Smooth muscle cell (in vitro differentiated cells): Measurements from ENCODE around the gene WLS. TPM values are rescaled to one million over a fixed set of nuclear protein-coding genes. Genes with fewer than 3 reads are reported as not detected.

Source experiments
- DNase-seq: peaks from one replicate; lab custom pipeline; 2025; ENCODE audit not compliant: unreplicated experiment; lab: John Stamatoyannopoulos, UW
- H2AFZ ChIP-seq: fragments of 200-600 bp; sonication (generic); 2 replicates; pipeline ENCODE4 v1.6.0; 2016; ENCODE audit warnings: antibody characterized with exemption, low read depth, mild to moderate bottlenecking
- H3F3A ChIP-seq: fragments of 200-600 bp; sonication (generic); 2 replicates; pipeline ENCODE4 v1.6.0; 2017; ENCODE audit warnings: antibody characterized with exemption, low read depth
- H3K27ac ChIP-seq: fragments of 200-600 bp; sonication (generic); 2 replicates; pipeline ENCODE4 v1.5.1; 2016; ENCODE audit warnings: low read depth, mild to moderate bottlenecking
- H3K27me3 ChIP-seq: fragments of 200-600 bp; sonication (generic); 2 replicates; pipeline ENCODE4 v1.6.1; 2016; ENCODE audit warnings: low read depth, mild to moderate bottlenecking
- H3K36me3 ChIP-seq: fragments of 200-600 bp; sonication (generic); 2 replicates; pipeline ENCODE4 v1.5.1; 2016; ENCODE audit warnings: low read depth
- H3K4me1 ChIP-seq: fragments of 200-600 bp; sonication (generic); 2 replicates; pipeline ENCODE4 v1.5.1; 2016; ENCODE audit warnings: low read depth
- H3K4me2 ChIP-seq: fragments of 200-600 bp; sonication (generic); 2 replicates; pipeline ENCODE4 v1.6.0; 2016; ENCODE audit warnings: mild to moderate bottlenecking
- H3K4me3 ChIP-seq: fragments of 200-600 bp; sonication (generic); 2 replicates; pipeline ENCODE4 v1.5.1; 2016; ENCODE audit warnings: mild to moderate bottlenecking
- H3K79me2 ChIP-seq: fragments of 200-600 bp; sonication (generic); 2 replicates; pipeline ENCODE4 v1.6.0; 2016; ENCODE audit warnings: low read depth, mild to moderate bottlenecking
- H3K9ac ChIP-seq: fragments of 200-600 bp; sonication (generic); 2 replicates; pipeline ENCODE4 v1.6.0; 2016; ENCODE audit warnings: low read depth
- H3K9me3 ChIP-seq: fragments of 200-600 bp; sonication (generic); replicated peaks from 2 replicates; pipeline ENCODE4 v1.5.1; 2016; ENCODE audit warnings: low read depth
- H4K20me1 ChIP-seq: fragments of 200-600 bp; sonication (generic); 2 replicates; pipeline ENCODE4 v1.6.0; 2016; ENCODE audit warnings: low read depth
- CTCF ChIP-seq: fragments of 200-600 bp; sonication (generic); IDR thresholded peaks from 2 replicates; pipeline ENCODE4 v1.5.1; 2017; ENCODE audit warnings: borderline replicate concordance, mild to moderate bottlenecking, antibody characterized with exemption; ENCODE audit not compliant: insufficient read depth, poor library complexity, severe bottlenecking
- WGBS: methylation state at CpG from one replicate; pipeline ENCODE4 v1.1.7; 2016; ENCODE audit warnings: low lambda C conversion rate; 5-methylcytosine and 5-hydroxymethylcytosine counted together
- polyA plus RNA-seq: library from polyadenylated mRNA; unstranded; fragments of >200 nt; fragmentation: Nextera tagmentation; extraction: Ambion mirVana; gene quantifications from 2 replicates; pipeline ENCODE4 v1.2.1, GENCODE V29; 2016
- total RNA-seq: library from RNA; depleted of rRNA; stranded (reverse); fragments of >200 nt; gene quantifications from 2 replicates; pipeline ENCODE4 v1.2.3, GENCODE V29; 2014

WLS gene
- total and polyA plus RNA-seq, 2 experiments from 2014 or later, result 58.1 to 112 TPM

- Histone ChIP-seq H3F3A (no peaks in the 10 kb centered on the region), H3K79me2 (no peaks in the 10 kb centered on the region), H3K36me3 (no peaks in the 10 kb centered on the region), H3K27ac (no peak overlapping the region), H3K4me3 (no peak overlapping the region), H4K20me1 (no peaks in the 10 kb centered on the region), H3K27me3 (no peaks in the 10 kb centered on the region), H3K4me2 (no peak overlapping the region), H2AFZ (no peak overlapping the region), H3K4me1 (no peaks in the 10 kb centered on the region), H3K9ac (no peak overlapping the region), H3K9me3 (no peaks in the 10 kb centered on the region)
- no peak for DNase-seq
- WGBS, result 71% methylated on average over 4 of the region's 4 CpGs
- TF ChIP-seq CTCF, result no peak
These were observed 117.0 kb downstream of the WLS start for GRCh38 chr1:68115308-68115707.

- Histone ChIP-seq H3K27ac (no peak overlapping the region), H3K9me3 (no peaks in the 10 kb centered on the region), H3K4me2 (no peak overlapping the region), H3F3A (no peaks in the 10 kb centered on the region), H3K27me3 (no peaks in the 10 kb centered on the region), H4K20me1 (no peaks in the 10 kb centered on the region), H3K36me3 (no peaks in the 10 kb centered on the region), H2AFZ (no peak overlapping the region), H3K79me2 (no peaks in the 10 kb centered on the region), H3K9ac (no peak overlapping the region), H3K4me1 (no peaks in the 10 kb centered on the region), H3K4me3 (no peak overlapping the region)
- no peak for TF ChIP-seq CTCF
- DNase-seq, result no peak
- WGBS, result 96% methylated on average over 3 of the region's 3 CpGs
These were observed 118.4 kb downstream of the WLS start for GRCh38 chr1:68113966-68114365.

- no peaks in the 10 kb centered on the region for H4K20me1 ChIP-seq
- H3K4me1 ChIP-seq, result no peaks in the 10 kb centered on the region
- no peak overlapping the region for H3K4me3 ChIP-seq
- 46% methylated on average over 7 of the region's 7 CpGs for WGBS
- no peaks in the 10 kb centered on the region for H3K27me3 ChIP-seq
- no peaks in the 10 kb centered on the region for H3K36me3 ChIP-seq
- no peaks in the 10 kb centered on the region for H3K79me2 ChIP-seq
- no peaks in the 10 kb centered on the region for H3F3A ChIP-seq
- no peak for DNase-seq
- no peak overlapping the region for H3K27ac ChIP-seq
- no peaks in the 10 kb centered on the region for H3K9me3 ChIP-seq
- no peak overlapping the region for H3K9ac ChIP-seq
- H2AFZ ChIP-seq, result no peak overlapping the region
- no peak overlapping the region for H3K4me2 ChIP-seq
- TF ChIP-seq CTCF, result no peak
These were observed 119.5 kb downstream of the WLS start for GRCh38 chr1:68112835-68113243.
